Measurements from ENCODE around the gene GIPC1.
"Not testable (repeated sequence)": the region's sequence is repeated elsewhere in the genome, so short reads cannot be mapped to it uniquely, and the experiment has no call there.

Gene GIPC1

DNA sequence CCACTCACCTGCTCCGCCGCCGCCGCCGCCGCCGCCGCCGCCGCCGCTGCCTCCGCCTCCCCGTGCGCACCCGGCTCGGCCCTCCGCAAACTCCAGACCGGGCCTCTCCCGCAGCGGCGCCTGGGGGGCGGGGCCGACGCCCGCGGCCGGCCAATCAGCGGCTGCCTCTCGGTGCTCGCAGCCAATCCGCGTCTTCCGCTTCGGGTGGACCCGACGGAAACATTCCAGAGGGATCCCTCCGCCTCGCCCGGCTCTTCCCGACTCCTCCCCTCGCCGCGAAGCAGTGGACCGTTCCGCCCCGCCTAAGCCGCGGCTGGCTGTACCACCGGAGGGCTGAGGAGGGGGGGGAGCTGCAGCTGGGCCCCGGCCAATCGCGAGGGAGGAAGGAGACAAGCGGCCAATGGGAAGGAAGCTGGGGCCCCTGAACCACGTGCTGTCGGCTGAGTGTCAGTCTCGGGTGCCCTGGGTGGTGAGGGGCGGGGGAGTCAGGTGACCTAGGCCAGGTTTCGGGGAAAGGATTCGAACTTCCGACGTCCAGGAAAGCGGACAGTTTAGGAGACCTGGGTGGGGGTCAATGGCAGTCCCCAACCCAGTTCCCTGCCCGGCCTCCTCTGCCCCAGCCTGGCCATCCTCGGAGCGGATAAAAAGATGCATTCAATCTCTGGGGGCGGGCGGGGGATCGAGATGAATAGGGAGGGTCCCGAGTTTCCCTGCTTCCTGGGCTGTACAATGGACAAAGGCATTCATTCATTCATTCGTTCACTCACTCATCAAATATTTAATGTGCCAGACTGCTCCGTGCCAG, at the start of gene GIPC1:
Gene GIPC1 (minus strand): TSS at position 99 of the 805 bp plus-strand sequence. CDS start 13,151 bp downstream, outside the sequence.
- FAIRE-seq: peak; percentile 96

DNA sequence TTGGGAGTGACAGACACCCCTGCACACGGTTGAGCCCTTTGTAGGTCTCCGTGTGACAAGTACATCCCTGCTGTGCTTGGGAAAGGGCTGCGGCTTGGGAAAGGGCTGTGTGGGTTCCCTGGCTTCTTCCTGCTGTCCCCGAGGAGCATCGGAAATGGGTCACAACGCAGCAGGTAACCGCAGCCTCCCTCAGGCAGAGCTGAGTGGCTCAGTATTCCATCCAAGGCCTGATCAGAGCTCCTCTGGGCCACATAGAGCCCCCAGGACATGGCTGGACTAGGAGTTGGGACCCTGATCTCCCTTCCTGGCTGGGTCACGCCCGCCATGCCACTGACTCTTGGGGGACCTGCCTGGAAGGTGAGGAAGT, 49.8 kb upstream of the GIPC1 start:
- FAIRE-seq: no peak

GRCh38 chr19:14544977-14545715, 49.2 kb upstream of the GIPC1 start:
- FAIRE-seq: no peak

DNA sequence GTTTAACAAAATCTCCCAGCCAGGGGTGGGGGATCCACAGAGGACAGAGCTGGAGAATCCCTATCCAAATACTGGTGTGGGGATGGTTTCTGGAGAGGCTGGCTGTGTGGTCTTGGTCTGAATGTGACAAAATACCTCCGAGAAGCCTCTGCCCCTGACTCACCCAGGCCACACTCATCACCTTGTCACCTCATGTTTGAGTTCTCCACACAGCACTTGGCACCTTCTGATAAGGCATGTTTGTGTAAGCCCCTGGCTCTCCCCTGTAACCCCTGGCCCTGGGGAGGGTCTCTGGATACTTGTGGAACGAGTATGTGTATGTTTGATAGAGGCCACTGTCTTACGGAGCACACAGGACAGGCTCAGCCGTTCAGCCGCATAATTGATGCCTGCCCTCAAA, 48.1 kb upstream of the GIPC1 start:
- FAIRE-seq: no peak

DNA sequence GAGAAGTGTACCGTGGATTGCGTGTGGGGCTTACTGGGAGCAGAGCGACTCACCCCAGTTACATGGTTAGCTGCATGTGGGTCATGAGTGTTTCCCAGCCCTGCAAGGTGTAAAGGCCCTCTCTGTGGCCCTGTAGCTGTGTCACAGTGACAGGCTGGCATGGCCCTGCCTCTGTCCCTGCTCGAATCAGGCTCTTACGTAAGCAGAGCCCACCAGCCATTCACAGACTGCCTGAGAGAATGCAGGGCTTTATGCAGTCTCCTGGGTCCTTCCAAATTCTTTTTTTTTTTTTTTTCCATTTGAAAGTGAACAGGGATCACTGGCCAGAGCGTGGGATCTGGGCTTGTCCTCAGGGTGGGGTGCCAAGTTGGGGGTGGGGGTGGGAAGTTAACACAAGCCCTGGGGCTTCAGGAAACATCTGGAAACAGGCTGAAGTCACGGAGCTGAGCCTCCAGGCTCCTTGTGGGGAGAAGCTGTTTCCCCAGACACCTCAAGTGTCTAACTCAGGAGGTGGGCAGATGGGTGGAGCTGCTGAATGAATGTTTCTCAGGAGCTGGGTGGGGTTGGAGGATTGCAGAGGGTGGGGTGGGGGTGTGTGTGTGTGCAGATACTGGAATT, 46.9 kb upstream of the GIPC1 start:
- no peak for FAIRE-seq

- FAIRE-seq: not testable (repeated sequence)
Measured at GRCh38 chr19:14541979-14542378, 46.1 kb upstream of the GIPC1 start.

- FAIRE-seq: no peak
Measured at GRCh38 chr19:14540741-14541525, 45.0 kb upstream of the GIPC1 start.

DNA sequence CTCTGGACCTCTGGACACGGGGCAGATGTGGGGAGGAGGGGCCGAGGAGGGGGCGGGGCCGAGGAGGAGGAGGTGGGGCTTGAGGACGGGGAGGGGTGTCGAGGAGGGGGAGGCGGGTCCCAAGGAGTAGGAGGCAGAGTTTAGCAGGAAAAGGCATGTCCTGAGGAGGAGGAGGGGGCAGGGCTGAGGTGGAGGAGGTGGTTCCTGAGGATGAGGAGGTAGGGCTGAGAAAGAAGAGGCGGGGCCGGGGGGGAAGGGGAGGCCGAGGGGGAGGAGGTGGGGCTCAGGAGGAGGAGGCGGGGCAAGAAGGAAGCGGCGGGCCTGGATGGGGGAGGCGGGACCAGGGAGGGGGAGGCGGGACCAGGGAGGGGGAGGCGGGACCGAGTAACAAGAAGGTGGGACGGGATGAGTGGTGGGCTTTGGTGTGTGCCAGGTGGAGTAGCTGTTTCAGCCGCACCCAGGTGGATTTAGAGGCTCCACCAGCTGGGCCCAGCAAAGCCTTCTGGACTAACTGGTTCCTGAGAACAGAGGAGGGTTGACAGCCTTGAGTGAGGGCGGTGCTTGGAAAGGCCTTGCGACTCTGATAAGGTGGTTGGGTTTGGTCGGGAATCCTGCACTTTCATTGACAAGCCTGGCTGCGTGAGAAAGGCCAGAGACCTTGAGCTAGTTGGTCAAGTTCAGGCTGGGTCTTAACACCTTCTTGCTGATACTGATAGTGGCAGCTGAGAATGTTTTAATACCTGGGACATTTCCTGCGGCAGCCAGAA, 41.2 kb upstream of the GIPC1 start:
- no peak for FAIRE-seq

GRCh38 chr19:14533450-14533849, 37.5 kb upstream of the GIPC1 start:
- FAIRE-seq: no peak

GRCh38 chr19:14530506-14530905, 34.6 kb upstream of the GIPC1 start:
- no peak for FAIRE-seq

GRCh38 chr19:14530005-14530348, 34.0 kb upstream of the GIPC1 start:
- FAIRE-seq: no peak

DNA sequence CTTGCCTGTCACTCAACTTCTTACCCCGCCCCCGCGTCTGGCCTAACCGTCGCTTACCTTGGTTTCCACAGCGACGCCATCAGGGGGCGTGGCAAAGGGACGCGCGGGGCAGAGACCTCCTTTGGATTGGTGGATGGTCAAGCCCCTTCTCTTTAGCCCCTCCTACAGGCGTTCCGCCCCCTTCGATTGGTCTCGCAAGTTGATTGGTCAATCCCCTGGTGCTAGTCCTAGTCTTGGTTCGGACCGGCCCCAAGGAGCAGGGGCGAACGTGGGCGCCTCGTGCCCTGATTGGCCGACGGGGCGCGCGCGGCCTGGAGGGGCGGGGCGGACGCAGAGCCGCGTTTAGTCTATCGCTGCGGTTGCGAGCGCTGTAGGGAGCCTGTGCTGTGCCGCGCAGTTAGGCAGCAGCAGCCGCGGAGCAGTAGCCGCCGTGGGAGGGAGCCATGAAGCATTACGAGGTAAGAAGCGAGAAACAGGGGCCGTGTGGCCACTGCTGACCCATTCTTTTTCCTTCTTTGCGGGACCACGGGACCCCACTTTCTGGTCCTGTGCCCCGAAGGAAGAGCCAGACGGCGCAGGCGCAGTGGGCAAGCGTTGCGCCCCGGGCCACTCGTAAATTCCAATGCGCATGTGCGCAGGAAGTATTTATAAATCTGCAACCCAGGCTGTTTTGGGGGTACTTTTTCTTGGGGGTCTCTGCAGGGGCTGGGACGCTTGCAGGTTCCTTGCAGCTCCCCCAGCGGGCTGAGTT, 33.5 kb upstream of the GIPC1 start, which contains the start of gene TECR:
Gene TECR (plus strand): TSS at position 341 of the 751 bp plus-strand sequence. CDS start 103 bp downstream, at position 444.
- FAIRE-seq: peak; percentile 98

DNA sequence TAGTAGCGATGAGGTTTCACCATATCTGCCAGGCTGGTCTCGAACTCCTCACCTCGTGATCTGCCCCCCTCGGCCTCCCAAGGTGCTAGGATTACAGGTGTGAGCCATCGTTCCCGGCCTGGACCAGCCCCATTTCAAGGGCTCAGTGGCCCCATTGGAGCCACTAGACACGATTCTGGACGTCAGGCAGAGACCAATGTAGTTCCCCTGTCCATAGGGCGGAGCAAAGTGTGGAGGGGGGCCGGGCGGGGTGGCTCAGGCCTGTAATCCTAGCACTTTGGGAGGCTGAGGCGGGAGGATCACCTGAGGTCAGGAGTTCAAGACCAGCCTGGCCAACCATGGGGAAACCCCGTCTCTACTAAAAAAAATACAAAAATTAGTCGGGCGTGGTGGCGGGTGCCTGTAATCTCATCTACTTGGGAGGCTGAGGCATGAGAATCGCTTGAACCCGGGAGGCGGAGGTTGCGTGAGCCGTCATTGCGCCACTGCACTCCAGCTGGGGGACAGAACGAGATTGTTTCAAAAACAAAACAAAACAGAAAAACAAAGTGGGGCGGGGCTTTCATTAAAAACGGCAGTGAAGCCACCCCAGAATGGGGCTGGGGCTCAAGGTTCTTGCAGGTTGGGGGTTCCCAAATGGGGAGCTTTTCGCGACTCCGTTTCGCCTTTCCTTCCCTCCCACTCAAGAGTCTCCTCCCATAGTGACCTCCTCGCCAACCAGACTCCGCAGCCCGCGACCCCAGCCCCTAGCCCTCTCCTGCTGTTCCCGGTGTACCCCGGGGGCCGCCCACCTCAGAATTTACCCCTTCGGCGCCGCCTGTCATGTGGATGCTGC, 32.7 kb upstream of the GIPC1 start:
- no peak for FAIRE-seq

GRCh38 chr19:14526423-14526822, 30.5 kb upstream of the GIPC1 start:
- FAIRE-seq: no peak

DNA sequence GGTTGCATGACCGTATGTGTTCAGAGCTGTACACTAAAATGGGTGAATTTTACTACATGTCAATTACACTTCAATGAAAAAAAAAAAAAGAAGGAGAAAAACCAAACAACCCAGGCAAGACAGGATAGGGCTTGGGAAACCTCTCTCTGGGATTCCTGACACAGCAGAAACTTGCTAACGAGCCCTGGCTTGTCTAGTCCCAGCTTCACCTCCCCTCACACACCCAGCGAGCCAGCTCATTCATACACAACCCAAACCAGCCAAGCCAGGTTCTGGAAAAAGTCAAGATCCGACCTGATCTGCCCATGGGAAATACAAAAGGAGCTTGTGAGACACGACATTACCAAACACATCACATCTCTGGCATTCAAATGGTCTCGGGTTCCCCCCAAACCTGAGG, 29.8 kb upstream of the GIPC1 start:
- no peak for FAIRE-seq

DNA sequence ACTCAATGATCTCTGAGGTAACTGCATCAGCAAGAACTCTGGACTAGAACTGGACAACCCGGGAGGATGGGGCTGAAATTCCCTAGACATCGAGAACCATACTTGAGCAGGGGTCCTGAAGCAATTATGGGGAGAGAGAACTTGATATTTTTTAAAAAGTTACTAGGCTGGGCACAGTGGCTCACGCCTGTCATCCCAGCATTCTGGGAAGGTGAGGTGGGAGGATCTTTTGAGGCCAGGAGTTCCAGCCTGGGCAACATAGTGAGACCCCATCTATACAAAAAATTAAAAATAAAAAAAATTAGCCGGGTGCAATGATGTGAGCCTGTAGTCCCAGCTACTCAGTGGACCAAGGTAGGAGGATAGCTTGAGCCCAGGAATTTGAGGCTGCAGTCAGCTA, 24.6 kb upstream of the GIPC1 start:
- FAIRE-seq: no peak

DNA sequence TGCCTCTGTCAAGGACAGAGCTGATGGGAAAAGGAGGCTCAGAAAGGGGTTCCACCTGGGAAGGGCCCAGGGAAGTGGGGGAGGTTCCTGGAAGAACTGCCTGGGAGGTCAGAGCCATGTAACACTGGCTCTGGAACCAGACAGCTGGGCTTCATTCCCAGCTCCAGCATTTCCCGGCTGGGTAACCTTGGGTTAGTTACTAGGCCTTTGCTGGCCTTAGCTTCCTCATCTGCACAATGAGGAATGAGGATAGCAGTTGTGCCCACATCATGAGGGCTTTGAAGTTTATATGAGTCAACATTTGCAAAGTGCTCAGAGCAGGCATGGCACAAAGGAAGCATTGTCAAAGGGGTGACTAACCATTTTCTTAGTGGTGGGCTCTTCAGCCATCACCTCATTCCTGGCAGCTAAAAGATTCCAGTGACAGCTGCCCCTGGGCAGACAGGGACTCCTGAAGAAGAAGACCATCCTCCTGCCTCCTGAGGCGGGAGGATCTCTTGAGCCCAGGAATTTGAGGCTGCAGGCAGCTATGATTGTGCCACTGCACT, 24.0 kb upstream of the GIPC1 start:
- no peak for FAIRE-seq

GRCh38 chr19:14519245-14519859, 23.4 kb upstream of the GIPC1 start:
- no peak for FAIRE-seq

- FAIRE-seq: no peak
Measured at GRCh38 chr19:14517840-14518505, 22.0 kb upstream of the GIPC1 start, which contains the start of gene DNAJB1. Gene DNAJB1 (minus strand): TSS chr19:14518397. CDS start chr19:14518349, 48 bp downstream.

Measured in A204.1 (cell line).